CD4-positive, alpha-beta T cell treated with Interleukin-17A for 4 hours (primary cell): ENCODE measurements around the gene CDH6.

Experiments
- DNase-seq: peaks from one replicate; pipeline ENCODE4 v3.0.0-alpha.2; 2020; ENCODE audit warnings: mixed read lengths

Gene CDH6

DNA sequence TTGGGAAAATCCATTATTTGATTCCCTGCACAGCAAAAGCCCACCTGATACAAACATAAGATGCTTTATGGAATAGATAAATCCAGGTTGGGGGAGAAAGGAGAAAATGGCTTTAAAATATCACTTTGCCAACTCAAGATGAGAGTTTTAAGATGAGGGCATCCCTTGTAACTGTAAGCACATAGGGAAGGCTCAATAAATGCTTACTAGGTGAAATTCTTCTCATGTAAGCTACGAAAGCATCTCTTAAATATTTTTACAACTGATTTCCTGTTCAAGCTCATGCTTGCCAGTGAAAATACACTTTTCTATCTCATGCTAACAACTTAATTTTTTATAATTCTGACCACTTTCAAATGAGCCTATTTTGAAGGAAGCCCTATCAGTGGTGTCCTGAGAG is 11.5 kb downstream of the CDH6 start:
- no peak for DNase-seq

DNA sequence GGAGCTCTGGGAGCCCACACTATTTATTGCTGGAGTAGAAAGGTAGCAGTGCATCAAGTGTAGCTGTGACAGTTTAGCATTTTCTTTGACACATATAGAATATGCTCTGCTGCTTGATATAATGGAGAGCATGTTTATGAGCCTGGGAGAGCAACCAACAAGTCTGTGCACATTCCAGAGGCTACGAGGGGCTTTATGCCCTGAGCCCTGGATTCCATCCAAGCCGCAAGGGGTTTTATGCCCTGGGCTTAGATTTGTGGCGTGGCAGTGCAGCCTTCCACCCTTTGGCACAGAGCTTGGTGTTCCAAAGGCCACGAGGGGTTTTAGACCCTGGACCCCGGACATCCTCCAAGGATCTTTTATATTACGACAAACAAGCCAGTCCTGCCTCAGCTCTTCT is 14.6 kb downstream of the CDH6 start:
- no peak for DNase-seq

DNA sequence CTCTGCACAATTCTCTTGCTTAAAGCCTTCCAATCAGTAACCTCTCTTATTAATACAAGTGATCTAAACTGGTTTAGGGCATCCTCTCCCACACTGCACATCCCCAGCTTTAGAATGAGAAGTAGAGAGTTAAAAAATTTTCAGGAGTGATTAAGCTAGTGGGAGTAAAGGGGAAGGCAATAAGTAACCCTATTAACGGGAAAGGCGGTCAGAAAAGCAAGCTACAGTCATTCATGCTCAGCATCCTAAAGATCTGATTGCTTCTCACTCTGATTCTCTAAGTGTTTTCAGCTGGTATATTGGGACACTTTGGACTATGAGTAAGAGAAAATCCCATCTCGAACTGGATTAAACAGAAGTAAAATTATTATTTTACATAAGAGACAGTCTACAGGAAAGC is 15.8 kb downstream of the CDH6 start:
- DNase-seq = no peak

DNA sequence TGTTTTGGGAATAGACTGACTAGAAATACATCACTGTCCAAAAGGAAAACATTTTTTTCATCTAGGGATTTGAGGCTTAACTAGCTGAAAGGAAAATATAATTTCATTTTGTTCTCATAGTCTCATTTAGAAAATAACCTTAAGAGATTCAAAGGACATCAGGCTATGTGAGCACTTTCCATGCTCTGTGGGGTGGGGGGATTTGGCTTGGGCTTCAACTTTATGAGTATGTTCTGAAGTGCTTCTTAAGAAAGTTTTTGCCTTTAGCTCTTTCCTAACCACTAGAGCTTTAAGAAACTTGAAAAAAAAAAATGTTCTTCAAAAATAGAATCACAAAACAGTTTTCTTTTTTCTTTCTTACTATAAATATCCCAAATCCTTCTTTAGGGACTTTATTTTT is 17.6 kb downstream of the CDH6 start:
- no peak for DNase-seq

DNA sequence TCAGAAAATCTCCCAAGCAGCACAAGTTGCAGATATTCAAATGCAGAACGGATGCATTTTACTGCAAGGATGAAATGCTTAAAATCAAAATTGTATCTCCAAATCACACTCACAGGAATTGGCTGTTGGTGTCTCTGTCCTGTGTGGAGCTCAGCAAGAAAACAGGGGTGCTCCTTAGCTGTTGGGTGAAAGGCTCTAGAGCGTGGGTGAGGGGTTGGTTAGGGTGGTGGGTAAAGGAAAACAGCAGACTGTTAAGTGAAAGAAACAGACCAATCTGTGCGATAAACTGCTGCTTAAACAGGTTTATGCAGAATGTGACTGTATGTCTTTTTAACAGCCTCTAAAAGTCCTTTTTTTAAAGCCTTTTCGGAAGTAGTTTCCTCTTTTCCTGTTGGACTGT is 19.8 kb downstream of the CDH6 start:
- no peak for DNase-seq

DNA sequence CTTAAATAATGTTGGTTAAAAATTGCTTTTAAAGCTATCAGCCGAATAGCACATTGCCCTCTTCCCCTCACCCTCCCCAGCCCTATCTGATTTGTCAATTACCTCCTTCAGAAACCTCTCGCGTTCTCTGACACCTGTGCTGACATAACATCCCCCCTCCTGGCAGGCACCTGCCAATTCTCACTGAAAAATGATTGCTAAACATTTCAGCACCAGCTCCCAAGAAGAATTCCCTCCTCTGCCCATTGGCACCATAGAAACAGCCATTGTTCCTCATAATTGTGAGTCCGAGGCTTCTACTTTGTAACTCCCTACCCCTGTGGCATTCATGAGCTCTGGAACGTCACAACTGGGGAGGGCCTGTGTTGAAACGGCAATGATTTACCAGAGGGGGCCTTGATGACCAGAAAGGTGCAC is 20.2 kb downstream of the CDH6 start:
- no peak for DNase-seq

DNA sequence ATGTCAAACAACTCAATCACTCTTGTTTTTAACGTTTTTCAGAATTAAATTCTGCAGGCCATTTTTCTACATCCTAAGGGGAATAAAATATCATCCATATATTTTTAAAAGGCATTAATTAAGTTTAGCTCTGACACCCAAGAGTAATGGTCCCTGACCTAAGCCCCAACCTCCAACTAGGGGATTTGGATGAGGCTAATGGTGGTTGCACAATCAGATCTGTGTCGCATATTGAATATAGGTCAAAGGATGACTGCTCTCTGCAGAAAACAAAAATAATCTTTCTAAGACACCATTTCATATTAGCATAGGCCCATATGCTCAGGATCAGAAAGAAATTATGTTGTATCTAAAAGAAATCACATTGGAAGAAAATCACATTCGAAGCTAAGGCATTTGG is 20.7 kb downstream of the CDH6 start:
- no peak for DNase-seq

DNA sequence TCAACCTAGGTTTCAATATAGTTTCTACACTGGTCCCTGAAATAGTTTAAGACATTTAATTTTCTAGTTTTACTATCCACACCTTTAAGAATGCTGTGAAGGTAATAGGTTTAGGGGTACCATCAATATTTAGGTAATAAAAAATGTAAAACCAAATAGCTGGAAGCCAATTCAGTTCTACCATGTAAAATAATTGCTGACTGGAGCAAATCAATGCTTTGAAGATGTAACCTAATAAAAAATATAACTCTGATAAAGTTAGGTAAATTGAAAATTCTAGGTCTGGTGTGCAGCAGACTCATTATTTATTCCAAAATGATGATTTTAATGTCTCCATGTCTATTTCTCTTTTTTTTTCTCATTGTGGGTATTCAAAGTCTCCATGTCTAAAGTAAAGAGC is 21.8 kb downstream of the CDH6 start:
- DNase-seq = no peak

DNA sequence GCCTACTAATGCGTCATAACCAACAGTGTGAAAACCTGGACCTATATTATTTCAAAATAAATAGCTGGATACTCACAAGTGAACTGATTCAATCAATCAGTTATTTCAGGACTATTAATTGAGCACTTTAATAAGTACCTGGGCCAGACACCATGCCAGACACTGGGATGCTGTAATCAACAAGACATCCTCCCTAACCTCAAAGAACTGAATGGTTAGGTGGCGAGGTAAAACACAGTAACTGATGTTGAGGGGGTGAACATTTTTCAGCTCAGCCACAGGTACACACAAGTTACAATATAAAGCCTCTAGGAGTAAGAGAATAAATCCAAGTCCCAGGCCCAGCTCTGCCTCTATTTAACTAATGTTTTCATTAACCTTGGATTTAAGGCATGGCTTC is 24.0 kb downstream of the CDH6 start:
- DNase-seq = no peak

DNA sequence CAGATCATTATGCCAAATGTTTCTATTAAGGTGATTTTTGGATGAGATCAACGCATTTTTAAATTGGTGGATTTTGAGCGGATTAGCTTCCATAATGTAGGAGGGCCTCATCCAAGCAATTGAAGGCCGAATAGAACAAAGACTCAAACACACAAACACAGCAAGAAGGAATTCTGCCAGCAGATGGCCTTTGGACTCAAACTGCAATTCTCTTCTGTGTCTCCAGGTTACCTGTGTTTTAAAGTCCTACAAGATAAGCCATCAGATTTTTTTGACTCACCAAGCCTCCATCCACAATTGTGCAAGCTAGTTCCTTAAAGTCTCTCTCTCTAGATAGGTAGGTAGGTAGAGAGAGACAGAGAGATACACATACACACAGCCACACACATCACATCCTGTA is 25.5 kb downstream of the CDH6 start:
- DNase-seq = no peak

DNA sequence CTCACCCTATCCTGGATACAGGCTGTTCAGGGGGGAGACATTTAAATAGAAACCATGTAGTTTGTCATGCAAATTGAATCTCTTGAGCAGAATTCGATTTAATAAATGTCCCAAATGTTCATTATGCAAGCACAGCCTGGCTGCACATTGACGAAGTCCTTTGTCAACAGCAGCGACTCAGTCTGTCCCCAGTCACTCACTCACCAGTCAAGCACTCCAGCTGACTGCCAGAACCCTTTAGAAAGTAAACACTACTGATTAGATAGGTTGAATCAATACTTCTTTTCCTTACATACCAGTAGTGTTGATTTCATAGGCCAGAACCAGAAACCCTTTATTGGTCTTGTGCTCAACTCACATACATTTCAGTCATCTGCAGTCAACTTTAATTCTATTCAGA is 27.5 kb downstream of the CDH6 start:
- DNase-seq = no peak

DNA sequence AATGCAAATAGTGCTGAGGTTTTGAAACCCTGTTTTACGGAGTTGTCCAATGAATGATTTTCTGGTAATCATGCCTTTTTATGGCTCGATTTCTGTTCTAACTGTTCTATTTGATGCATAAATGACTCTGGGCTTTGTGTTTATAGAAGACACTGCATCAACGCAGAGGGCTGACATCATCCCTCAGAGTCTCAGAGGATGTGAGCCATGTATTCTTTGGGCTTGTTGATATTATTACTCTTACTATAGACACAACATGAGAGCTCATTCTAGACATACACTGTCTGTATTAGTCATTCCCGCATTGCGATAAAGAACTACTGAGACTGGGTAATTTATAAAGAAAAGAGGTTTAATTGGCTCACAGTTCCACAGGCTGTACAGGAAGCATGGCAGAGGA is 31.6 kb downstream of the CDH6 start:
- no peak for DNase-seq

DNA sequence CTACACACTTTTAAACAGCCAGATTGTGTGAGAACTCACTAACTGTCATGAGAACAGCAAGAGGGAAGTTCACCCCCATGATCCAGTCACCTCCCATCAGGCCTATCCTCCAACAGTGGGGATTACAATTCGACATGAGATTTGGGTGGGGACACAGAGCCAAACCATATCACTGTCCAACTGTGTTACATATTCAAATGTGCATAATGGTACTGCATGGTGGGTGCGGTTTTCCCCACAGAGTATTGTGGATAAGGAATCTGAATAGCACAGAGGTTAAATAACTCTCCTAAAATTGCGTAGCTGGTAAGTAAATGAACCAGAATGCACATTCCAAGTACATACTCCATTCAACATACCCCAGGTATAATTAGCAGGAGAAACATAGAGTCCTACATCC is 32.1 kb downstream of the CDH6 start:
- no peak for DNase-seq

DNA sequence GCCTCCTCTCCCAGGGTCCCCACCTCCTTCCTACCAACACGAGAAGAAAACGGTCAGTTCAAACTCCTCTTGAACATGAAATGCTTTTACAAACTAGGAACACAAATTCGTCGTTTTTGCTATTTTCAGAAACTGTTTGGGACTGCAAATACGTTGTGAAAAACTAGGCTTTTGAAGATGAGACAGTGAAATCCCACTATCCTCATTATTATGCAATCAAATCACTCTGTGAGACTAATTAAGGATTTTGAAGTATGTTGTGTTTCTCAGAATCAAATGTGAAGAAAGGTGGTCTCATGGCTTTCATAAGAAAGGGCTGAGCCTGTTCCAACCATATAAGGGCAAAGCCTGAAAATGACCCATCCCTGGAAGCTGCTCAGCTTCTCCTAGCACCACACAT is 33.2 kb downstream of the CDH6 start:
- DNase-seq = no peak

DNA sequence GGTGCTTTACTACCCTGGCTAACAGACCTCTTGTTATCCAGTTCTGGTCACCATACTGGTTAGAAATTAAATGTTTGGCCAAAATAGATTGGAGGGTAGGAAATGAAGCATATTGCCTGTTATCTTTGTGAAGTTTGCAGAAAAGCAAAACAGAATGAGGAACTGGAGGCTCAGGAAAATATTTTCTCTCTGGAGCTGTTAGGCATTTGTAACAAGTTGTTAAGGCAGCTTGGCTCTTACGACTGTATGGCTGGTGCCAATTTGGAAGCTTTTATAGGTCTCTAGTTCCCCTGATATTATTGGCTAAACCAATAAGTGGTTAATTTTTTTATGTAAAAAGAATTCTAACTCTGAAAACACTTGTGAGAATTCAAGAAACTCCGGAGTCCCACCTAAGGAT is 35.8 kb downstream of the CDH6 start:
- no peak for DNase-seq

DNA sequence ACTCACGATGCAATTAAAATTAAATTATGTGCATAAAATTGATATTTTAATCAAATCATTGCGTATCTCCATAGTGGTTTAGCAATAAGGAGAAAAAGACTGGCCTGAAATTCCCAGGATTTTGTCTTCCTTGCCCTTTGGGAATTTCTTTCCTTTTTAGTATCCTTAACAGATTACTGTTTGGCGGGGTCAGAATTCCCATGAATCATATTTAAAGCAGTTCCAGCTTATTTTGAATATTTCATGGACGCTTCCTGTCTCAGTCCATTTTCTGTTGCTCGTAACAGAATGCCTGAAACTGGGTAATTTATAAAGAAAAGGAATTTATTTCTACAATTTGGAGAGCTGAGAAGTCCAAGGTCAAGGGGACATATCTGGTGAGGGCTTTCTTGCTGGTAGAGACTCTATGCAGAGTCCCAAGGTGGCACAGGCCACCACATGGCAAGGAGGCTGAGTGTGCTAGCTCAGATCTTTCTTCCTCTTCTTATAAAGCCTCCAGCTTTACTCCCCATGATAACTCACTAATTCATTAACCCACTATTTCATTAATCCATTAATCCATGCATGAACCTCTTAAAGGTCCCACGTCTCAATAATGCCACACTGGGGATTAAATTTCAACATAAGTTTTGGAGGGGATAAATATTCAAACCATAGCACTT is 37.8 kb downstream of the CDH6 start:
- DNase-seq = no peak

DNA sequence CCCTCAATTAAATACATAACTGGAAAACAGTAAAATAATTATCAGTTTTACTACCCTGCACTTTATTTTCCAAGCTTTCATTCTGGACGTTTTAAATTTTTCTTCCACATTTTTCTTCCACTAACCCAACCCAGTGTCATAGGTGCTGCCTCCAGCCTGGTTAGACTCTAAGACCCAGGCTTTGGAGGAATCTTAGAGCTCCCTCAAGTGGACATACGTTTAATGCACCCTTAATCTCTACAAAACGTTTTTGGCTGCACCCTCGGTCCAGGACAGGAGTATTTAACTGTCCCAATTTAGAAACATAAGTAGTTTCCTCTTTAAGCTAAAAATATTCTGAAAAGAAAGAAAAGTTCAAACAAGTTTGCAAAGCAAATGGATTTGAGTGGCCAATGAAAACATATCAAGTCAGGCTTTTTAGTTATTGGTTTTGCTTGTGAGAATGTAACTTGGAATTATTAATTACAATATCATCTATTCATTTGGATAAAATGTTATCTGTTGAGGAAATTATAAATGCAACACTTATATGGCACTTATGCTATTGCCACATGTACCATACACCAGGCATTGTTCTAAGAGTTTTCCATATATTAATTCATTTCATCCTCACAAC is 38.9 kb downstream of the CDH6 start:
- no peak for DNase-seq

DNA sequence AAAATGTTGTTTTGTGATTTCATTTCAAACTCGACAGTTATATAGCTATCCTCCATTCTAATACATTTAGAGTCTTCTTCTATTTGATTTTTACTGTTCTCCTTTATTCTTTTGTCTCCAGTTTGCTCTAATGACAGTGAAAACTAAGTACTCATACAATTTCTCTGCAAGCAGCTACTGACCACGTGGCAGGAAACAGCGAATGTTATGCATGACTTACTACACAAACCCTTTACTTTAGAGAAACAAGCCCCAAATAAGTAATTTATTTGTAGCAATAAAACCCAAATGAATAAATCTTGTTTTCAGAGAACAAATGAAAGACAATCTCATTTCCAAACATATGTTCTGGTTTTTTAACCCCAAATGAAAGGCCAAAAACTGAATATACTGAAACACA is 41.9 kb downstream of the CDH6 start:
- DNase-seq = no peak

DNA sequence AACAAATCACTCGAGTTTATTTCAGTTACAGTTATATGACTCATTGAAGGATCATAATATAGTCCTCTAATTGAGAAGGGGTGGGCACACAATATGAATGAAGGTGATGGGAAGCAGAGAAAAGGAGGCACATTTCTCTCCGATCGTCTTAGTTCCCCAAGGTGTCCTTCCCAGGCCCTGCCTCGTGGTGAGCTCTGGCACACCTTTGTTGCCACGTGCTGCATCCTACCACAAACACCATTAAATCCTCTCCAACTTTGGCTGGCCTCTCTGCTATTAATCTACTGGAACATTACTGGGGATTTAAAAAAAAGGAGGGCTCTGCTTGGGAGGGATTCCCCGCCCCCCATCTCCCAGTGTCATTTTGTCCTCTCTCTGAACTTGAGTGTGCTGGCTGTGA is 42.9 kb downstream of the CDH6 start:
- no peak for DNase-seq

DNA sequence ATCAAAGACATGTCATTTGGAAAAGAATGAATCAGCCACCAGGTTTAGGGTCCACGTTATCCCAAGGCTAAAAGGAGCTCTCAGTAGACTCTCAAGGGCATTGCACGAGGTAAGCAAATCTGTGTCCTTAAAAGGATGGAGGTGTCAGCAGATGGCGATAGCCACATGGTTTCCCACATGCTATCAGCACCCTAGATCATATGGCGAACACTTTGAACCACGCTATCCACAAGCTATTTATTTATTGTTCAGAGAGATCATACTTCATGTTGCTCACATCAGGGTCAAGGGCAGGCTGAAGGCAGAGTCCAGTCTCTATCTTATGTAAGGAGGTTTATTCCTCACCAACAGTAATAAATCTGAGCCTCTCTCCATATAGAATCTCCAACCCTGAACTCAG is 43.7 kb downstream of the CDH6 start:
- no peak for DNase-seq

DNA sequence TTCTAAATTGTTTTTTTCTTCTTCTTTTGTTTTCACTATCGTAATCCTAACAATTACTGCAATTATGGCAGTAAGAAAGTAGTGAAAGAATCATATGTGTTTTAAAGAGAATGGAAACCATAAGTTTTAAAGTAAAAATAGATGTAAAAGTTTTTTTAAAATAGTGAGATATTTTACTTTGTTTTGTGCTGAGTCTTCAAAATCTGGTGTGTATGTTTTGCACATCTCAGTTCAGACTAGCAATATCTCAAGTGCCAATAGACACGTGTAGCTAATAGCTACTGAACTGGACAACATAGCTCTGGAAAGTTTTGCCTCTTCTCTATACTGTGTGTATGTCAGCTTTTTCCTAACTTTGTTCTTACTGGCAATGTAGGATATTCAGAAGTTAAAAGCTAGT is 45.0 kb downstream of the CDH6 start:
- no peak for DNase-seq

DNA sequence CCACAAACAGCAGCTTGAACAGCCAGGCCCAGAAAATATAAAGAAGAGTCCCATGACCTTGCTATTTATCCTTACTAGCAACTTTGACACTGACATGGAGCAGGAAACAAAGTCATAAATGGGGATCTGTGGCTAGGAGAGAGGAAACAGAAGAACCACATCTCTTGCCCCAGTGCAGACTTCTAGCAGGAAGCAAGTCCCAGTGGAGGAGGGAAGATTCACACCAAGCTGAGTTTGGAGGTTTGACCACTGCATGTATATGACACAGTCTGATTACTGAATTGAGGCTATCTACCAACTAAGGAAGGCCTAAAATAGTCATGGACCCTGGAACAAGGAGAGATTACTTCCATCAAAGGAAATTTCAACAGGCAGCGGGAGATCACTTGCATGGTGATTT is 51.4 kb downstream of the CDH6 start:
- no peak for DNase-seq

DNA sequence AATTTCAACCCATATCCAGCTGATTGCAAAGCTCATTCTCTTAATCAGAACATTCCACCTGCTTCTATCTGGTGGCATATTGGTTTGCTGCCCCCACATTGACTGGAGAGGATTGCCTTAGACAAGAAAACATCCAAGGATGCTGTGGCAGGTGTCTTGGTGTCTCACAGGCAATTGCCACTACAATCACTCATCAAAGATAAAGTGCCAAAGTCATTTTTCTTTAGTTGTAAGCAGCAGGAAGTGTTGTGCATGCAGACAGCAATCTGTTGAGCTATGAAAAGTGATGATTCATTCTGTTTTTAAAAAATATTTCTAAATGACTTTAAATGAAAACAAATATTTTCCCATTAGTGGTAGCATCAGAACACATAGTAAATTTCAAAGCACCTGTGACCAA is 53.9 kb downstream of the CDH6 start:
- no peak for DNase-seq

DNA sequence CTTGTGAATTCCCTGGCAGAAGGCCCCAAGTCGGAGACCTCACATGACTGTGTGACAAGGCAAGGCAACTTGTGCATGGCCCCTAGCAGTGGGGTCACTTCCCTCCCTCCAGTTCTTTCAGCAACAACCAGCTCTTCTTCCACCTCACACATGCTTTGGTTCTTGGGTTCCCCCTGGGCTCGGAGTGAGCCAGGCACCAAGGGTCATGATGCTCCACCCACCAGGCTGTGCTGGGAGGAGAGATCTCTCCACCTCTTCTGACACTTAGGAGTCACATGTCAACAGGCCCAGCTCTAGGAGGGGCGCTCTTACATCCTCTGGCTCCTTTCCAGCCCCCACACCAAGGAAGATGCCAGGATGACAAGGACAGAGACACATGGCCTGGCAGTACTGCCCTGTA is 56.7 kb downstream of the CDH6 start:
- DNase-seq = no peak

DNA sequence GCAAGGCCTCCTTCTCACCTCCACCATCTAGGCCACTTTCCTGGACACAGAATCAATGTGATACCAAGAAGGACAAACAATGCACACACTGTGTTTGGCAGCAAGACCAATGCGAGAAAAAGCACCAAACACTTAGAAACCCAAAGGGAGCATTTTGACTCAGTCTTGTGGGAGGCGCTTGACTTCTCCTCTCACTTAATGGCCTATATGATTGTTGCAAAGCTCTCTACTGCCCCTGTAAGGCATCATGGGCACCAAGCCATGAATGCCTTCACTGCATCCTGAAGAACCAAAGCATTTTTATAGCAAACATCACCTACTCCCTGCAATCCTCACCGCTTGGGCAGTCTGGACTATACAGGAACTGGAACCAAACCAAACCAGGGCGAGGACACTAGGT is 57.5 kb downstream of the CDH6 start:
- no peak for DNase-seq
